Measurements from ENCODE around the gene EML4. TPM values are rescaled to one million over a fixed set of nuclear protein-coding genes. Genes with fewer than 3 reads are reported as not detected.

Gene EML4
- total and polyA plus RNA-seq, 9 of the 15 experiments (the other 6 are each of a cell fraction or from before 2014, with no cell fraction given), result 14.7 to 48.3 (median 36.5) TPM

DNA sequence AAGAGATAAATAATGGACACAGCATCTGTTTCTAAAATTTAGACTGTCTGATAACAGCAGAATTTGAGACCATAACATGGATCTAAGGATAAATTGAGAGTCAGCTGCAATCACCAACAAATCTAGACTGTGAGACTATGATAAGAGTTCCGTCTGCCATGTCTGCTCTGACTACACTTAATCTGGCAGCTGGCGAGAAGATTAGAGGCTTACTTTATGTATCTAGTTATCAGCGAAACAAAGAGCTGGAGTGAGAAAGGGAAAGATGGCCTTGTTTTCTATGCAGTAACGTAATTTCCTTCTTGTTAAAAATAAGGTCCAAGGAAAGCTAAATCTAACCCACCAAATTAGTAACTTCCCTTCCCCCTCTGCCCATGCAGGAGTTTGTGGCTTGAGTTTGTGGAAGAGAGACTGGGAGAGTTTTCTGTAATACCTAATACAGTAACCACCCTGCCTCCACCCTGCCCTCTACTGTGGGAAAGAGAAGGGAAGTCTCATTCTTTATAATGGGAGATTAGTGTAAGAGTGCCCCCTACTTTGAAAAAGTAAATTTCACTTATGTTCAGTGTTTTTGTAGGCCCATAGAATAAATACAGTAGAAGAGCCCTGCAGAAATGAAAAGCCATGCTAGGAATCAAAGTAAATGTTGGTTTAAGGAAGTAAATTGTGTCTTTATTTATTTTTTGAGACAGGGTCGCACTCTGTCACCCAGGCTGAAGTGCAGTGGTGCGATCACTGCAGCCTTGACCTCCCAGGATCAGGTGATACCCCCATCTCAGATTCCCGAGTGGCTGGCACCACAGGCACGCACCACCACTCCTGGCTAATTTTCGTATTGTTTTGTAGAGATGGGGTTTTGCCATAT, 27.5 kb downstream of the EML4 start (continued):
- TF ChIP-seq, protein P1, sequence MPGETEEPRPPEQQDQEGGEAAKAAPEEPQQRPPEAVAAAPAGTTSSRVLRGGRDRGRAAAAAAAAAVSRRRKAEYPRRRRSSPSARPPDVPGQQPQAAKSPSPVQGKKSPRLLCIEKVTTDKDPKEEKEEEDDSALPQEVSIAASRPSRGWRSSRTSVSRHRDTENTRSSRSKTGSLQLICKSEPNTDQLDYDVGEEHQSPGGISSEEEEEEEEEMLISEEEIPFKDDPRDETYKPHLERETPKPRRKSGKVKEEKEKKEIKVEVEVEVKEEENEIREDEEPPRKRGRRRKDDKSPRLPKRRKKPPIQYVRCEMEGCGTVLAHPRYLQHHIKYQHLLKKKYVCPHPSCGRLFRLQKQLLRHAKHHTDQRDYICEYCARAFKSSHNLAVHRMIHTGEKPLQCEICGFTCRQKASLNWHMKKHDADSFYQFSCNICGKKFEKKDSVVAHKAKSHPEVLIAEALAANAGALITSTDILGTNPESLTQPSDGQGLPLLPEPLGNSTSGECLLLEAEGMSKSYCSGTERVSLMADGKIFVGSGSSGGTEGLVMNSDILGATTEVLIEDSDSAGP (CRISPR knock-in tag; IDR thresholded peaks at IDR 0.05), result no peak
- TF ChIP-seq LEF1 (IDR thresholded peaks at IDR 0.05) (peak; percentile 53; the same call in 1 of the 2 replicates), ZNF780A (CRISPR knock-in tag; IDR thresholded peaks at IDR 0.05) (no peak), ETV5 (CRISPR knock-in tag; IDR thresholded peaks at IDR 0.05; ENCODE audit: low read depth) (no peak), PURB (CRISPR knock-in tag; IDR thresholded peaks at IDR 0.05; ENCODE audit: low read depth) (no peak), ZBTB33 (CRISPR knock-in tag; IDR thresholded peaks at IDR 0.05) (no peak), TFE3 (CRISPR knock-in tag; IDR thresholded peaks at IDR 0.05) (no peak), HOXB6 (CRISPR knock-in tag; IDR thresholded peaks at IDR 0.05; ENCODE audit: borderline replicate concordance) (no peak), CBX3 (IDR thresholded peaks at IDR 0.05; ENCODE audit: borderline replicate concordance in 1 of 2, low read length in 2 of 2) (no peak), BDP1 (IDR thresholded peaks at IDR 0.05; ENCODE audit: insufficient read depth, insufficient read length) (no peak), CREB1 (IDR thresholded peaks at IDR 0.05) (no peak), CREB1 (CRISPR knock-in tag; IDR thresholded peaks at IDR 0.05) (no peak), FOXK2 (conservative IDR thresholded peaks at IDR 0.05 in 1 of 2, IDR thresholded peaks at IDR 0.05 in 1 of 2; ENCODE audit: low read depth in 2 of 2) (peak in 1 of 2 experiments; percentile 39; a peak in 1 of 4 replicates), MBD2 (IDR thresholded peaks at IDR 0.05; ENCODE audit: borderline replicate concordance, low read depth) (no peak), CREM (IDR thresholded peaks at IDR 0.05; ENCODE audit: low read depth) (peak; percentile 47), DDX20 (tag; IDR thresholded peaks at IDR 0.05; ENCODE audit: low read depth) (0 out of 2 replicates have a peak, but pooled peaks have one; percentile 53), NFIX (CRISPR knock-in tag; IDR thresholded peaks at IDR 0.05; ENCODE audit: low read depth) (no peak), ZEB2 (IDR thresholded peaks at IDR 0.05) (peak; percentile 35; the same call in 1 of the 2 replicates), NCOA4 (IDR thresholded peaks at IDR 0.05; ENCODE audit: partially characterized antibody) (no peak), POU5F1 (IDR thresholded peaks at IDR 0.05; ENCODE audit: borderline replicate concordance, low read depth, low read length, partially characterized antibody) (no peak), ZNF23 (CRISPR knock-in tag; IDR thresholded peaks at IDR 0.05) (no peak)
- TF ChIP-seq, protein P2, sequence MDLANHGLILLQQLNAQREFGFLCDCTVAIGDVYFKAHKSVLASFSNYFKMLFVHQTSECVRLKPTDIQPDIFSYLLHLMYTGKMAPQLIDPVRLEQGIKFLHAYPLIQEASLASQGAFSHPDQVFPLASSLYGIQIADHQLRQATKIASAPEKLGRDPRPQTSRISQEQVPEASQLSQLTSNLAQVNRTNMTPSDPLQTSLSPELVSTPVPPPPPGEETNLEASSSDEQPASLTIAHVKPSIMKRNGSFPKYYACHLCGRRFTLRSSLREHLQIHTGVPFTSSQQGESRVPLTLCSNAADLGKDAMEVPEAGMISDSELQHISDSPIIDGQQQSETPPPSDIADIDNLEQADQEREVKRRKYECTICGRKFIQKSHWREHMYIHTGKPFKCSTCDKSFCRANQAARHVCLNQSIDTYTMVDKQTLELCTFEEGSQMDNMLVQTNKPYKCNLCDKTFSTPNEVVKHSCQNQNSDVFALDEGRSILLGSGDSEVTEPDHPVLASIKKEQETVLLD (IDR thresholded peaks at IDR 0.05), result no peak
